ENCODE data around the gene NAA80.

GRCh38 chr3:50330330-50330729, 31.1 kb upstream of the NAA80 start:
- TF ChIP-seq CTCF (conservative IDR thresholded peaks at IDR 0.05; ENCODE audit: low read depth, low read length) (no peak), EZH2 (IDR thresholded peaks at IDR 0.05; ENCODE audit: borderline replicate concordance, low read depth, low read length, poor library complexity, severe bottlenecking) (no peak)

All from A673 (cell line).